ENCODE data around the gene TBX2.

DNA sequence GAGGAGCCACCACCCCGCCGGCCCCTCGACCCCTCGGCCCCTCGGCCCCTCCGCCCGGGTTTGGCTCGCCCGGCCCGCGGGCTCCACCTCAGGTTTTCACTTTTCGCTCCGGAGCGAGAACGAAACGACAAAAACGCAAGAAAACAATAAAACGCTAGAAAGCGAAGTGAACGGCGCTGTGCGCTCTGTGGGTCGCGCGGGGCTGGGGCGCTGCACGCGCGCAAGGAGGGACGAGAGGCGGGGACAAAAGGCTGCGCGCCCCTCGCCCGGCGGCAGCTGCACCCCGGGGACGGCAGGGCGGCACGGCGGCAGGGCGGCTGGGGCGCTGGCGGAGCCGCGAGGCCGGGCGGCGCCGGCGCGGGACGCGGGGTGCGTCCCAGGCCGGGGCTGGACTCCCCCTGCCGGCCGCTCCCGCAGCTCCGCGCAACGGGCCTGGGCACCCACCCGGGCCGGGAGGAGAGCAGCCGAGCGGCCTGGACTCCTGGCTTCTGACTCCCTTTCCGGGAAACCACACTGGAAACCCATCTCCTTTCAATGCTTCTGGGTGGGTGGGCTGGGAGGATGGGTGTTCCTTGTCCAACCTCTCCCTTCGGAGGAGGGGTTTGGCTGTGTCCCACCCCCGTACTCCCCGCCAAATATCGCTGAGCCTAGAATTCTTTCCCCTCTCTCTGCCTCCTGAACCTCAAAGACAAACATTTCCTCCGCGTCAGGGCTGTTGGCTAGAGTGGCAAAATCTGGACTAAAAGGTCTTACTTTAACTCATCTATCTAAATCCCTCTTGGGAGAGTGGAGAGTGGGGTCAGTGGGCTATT, 9.9 kb downstream of the TBX2 start:
- TF ChIP-seq, protein P1, sequence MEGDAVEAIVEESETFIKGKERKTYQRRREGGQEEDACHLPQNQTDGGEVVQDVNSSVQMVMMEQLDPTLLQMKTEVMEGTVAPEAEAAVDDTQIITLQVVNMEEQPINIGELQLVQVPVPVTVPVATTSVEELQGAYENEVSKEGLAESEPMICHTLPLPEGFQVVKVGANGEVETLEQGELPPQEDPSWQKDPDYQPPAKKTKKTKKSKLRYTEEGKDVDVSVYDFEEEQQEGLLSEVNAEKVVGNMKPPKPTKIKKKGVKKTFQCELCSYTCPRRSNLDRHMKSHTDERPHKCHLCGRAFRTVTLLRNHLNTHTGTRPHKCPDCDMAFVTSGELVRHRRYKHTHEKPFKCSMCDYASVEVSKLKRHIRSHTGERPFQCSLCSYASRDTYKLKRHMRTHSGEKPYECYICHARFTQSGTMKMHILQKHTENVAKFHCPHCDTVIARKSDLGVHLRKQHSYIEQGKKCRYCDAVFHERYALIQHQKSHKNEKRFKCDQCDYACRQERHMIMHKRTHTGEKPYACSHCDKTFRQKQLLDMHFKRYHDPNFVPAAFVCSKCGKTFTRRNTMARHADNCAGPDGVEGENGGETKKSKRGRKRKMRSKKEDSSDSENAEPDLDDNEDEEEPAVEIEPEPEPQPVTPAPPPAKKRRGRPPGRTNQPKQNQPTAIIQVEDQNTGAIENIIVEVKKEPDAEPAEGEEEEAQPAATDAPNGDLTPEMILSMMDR (IDR thresholded peaks at IDR 0.05) = peak in 3 of 4 experiments; percentile 63 to 73 (median 67)
- peak; percentile 26 for TF ChIP-seq POLR2AphosphoS5 (IDR thresholded peaks at IDR 0.05)
- no peak for TF ChIP-seq POLR2A (IDR thresholded peaks at IDR 0.05)
- no peak for TF ChIP-seq EP300 (IDR thresholded peaks at IDR 0.05)
